Type B pancreatic cell (in vitro differentiated cells): Measurements from ENCODE around the gene ZCCHC17. TPM values are rescaled to one million over a fixed set of nuclear protein-coding genes. Genes with fewer than 3 reads are reported as not detected.
A peak's percentile ranks its signal among the peaks of the same experiment; 100 is the strongest.
"Not testable (repeated sequence)": the region's sequence is repeated elsewhere in the genome, so short reads cannot be mapped to it uniquely, and the experiment has no call there.

Experiments
- DNase-seq: peaks from one replicate; pipeline ENCODE4 v3.0.0; 2021; ENCODE audit warnings: mixed read lengths; ENCODE audit not compliant: unreplicated experiment; ENCODE audit errors: extremely low spot score
- H3K27ac Mint-ChIP-seq: 2 replicates; pipeline ENCODE4 v1.8.0; 2021; ENCODE audit warnings: mild to moderate bottlenecking, mixed read lengths
- H3K27me3 Mint-ChIP-seq: 2 replicates; pipeline ENCODE4 v1.8.0; 2021; ENCODE audit warnings: mixed read lengths
- H3K36me3 Mint-ChIP-seq: 2 replicates; pipeline ENCODE4 v1.8.0; 2021; ENCODE audit warnings: mixed read lengths
- H3K4me1 Mint-ChIP-seq: one replicate; pipeline ENCODE4 v1.8.0; 2021; ENCODE audit warnings: mixed read lengths; ENCODE audit not compliant: unreplicated experiment
- H3K4me3 Mint-ChIP-seq: 2 replicates; pipeline ENCODE4 v1.8.0; 2021; ENCODE audit warnings: mild to moderate bottlenecking, mixed read lengths
- H3K9me3 Mint-ChIP-seq: 2 replicates; pipeline ENCODE4 v1.8.0; 2021; ENCODE audit warnings: mixed read lengths
- CTCF ChIP-seq: fragments of 200-600 bp; sonication (generic); conservative IDR thresholded peaks from 2 replicates; pipeline ENCODE4 v1.5.0; 2021; ENCODE audit warnings: antibody characterized with exemption, mild to moderate bottlenecking
- total RNA-seq: library from RNA; stranded (reverse); gene quantifications from 2 replicates; pipeline ENCODE4 v1.2.1, GENCODE V29; 2021; ENCODE audit warnings: low replicate concordance

ZCCHC17 gene
- total RNA-seq, 1 donor from 2014 or later, result 35.0 TPM

GRCh38 chr1:31378001-31378400, 81.2 kb downstream of the ZCCHC17 start:
- no peak overlapping the region for H3K27ac Mint-ChIP-seq
- no peak overlapping the region for H3K4me3 Mint-ChIP-seq
- DNase-seq, result no peak
- H3K9me3 Mint-ChIP-seq, result no peaks in the 10 kb centered on the region
- no peak for TF ChIP-seq CTCF
- no peaks in the 10 kb centered on the region for H3K36me3 Mint-ChIP-seq
- H3K4me1 Mint-ChIP-seq, result peaks cover 42% of the 10 kb centered on the region
- H3K27me3 Mint-ChIP-seq, result no peaks in the 10 kb centered on the region

GRCh38 chr1:31380181-31380580, 83.3 kb downstream of the ZCCHC17 start:
- Mint-ChIP-seq H3K36me3 (no peaks in the 10 kb centered on the region), H3K9me3 (no peaks in the 10 kb centered on the region), H3K4me3 (peak overlapping the region; percentile 6), H3K27me3 (no peaks in the 10 kb centered on the region), H3K4me1 (peaks cover 35% of the 10 kb centered on the region), H3K27ac (peak overlapping the region; percentile 74)
- DNase-seq, result no peak
- TF ChIP-seq CTCF, result no peak

- Mint-ChIP-seq H3K9me3 (no peaks in the 10 kb centered on the region), H3K4me1 (peaks cover 28% of the 10 kb centered on the region), H3K27me3 (no peaks in the 10 kb centered on the region), H3K4me3 (no peak overlapping the region), H3K36me3 (no peaks in the 10 kb centered on the region), H3K27ac (peak overlapping the region; percentile 71)
- no peak for DNase-seq
- TF ChIP-seq CTCF, result no peak
Measured at GRCh38 chr1:31381394-31382294, 84.8 kb downstream of the ZCCHC17 start.

- TF ChIP-seq CTCF, result no peak
- H3K27ac Mint-ChIP-seq, result peak overlapping the region; percentile 71
- H3K4me3 Mint-ChIP-seq, result no peak overlapping the region
- H3K4me1 Mint-ChIP-seq, result peaks cover 21% of the 10 kb centered on the region
- no peaks in the 10 kb centered on the region for H3K27me3 Mint-ChIP-seq
- H3K36me3 Mint-ChIP-seq, result no peaks in the 10 kb centered on the region
- no peak for DNase-seq
- no peaks in the 10 kb centered on the region for H3K9me3 Mint-ChIP-seq
Measured at GRCh38 chr1:31382379-31382989, 85.7 kb downstream of the ZCCHC17 start.

GRCh38 chr1:31383967-31384366, 87.1 kb downstream of the ZCCHC17 start:
- no peak for TF ChIP-seq CTCF
- no peak overlapping the region for H3K4me3 Mint-ChIP-seq

GRCh38 chr1:31386576-31387243, 89.9 kb downstream of the ZCCHC17 start:
- not testable (repeated sequence) for H3K4me3 Mint-ChIP-seq, H3K9me3 Mint-ChIP-seq, DNase-seq, H3K27ac Mint-ChIP-seq, H3K36me3 Mint-ChIP-seq, H3K27me3 Mint-ChIP-seq
- H3K4me1 Mint-ChIP-seq, result peaks cover 11% of the 10 kb centered on the region

More at GRCh38 chr1:31383967-31384366, 87.1 kb downstream of the ZCCHC17 start:
- Mint-ChIP-seq H3K27me3 (no peaks in the 10 kb centered on the region), H3K27ac (peak overlapping the region; percentile 22), H3K9me3 (no peaks in the 10 kb centered on the region), H3K4me1 (peaks cover 17% of the 10 kb centered on the region), H3K36me3 (no peaks in the 10 kb centered on the region)
- DNase-seq, result no peak
